K562 (cell line): ENCODE results near the gene PCP2. TPM values are rescaled to one million over a fixed set of nuclear protein-coding genes. Genes with fewer than 3 reads are reported as not detected.

Source experiments
- ATAC-seq: fragments of 200-7000 bp; cut with Tn5 transposase; 3 replicates; pipeline ENCODE4 v1.9.1; 2020; ENCODE audit warnings: moderate library complexity
- BruUV-seq: library from RNA; stranded (reverse); fragments of 400-500 nt; replicated peaks from 2 replicates; lab custom pipeline; 2021; lab: Mats Ljungman, UMichigan
- CTCF ChIA-PET: fragments of 300-600 bp; formaldehyde crosslinking; extraction: SDS; loops from one replicate; lab custom pipeline; 2021; ENCODE audit warnings: low intra/inter-chr PET ratio; lab: Yijun Ruan, JAX
- POLR2A ChIA-PET: fragments of 300-600, 350-650 bp; sonication (Branson Sonifier 250); formaldehyde crosslinking; extraction: SDS; loops from one replicate; lab custom pipeline; 2021; ENCODE audit warnings: antibody characterized with exemption, inconsistent platforms; lab: Yijun Ruan, JAX
- DNase-seq, 4 experiments: peaks; one replicate each; pipeline versions ENCODE4 v3.0.0 to v3.0.0-alpha.2; 2011 to 2018; ENCODE audit warnings: low spot score in 3 of 4, mixed read lengths in 3 of 4; ENCODE audit errors: extremely low read depth in 1 of 4
- FAIRE-seq: peaks from 2 replicates; lab custom pipeline; 2011; peaks lifted over from hg19 to GRCh38; lab: Jason Lieb, UNC
- H2AFZ ChIP-seq: 2 replicates; pipeline ENCODE4 v1.6.0; 2011; ENCODE audit warnings: low read depth, low read length, control low read depth, inconsistent platforms
- H3K27ac ChIP-seq: fragments of 200-600 bp; 3 replicates; pipeline ENCODE4 v1.8.0; 2011; ENCODE audit warnings: low read depth, mild to moderate bottlenecking, control low read depth, inconsistent platforms, low read length, moderate library complexity, mixed read lengths; ENCODE audit errors: extremely low read depth
- H3K27me3 ChIP-seq, 2 experiments: fragments of 300-600 bp in 1 of 2; 2 replicates in 1 of 2; 3 replicates in 1 of 2; pipeline versions ENCODE4 v1.6.0 to v1.8.0; 2011; ENCODE audit warnings: inconsistent platforms in 2 of 2, low read length in 2 of 2, mild to moderate bottlenecking in 1 of 2, mixed read lengths in 1 of 2, moderate library complexity in 1 of 2; ENCODE audit not compliant: control insufficient read depth in 2 of 2, insufficient read depth in 2 of 2
- H3K36me3 ChIP-seq: fragments of 300-600 bp; 3 replicates; pipeline ENCODE4 v1.8.0; 2011; ENCODE audit warnings: mild to moderate bottlenecking, low read length, inconsistent platforms; ENCODE audit not compliant: control insufficient read depth, insufficient read depth
- H3K4me1 ChIP-seq, 2 experiments: fragments of 200-600 bp in 1 of 2; replicated peaks in 1 of 2; 2 replicates in 1 of 2; 3 replicates in 1 of 2; pipeline versions ENCODE4 v1.5.1 to v1.8.0; 2011; ENCODE audit warnings: inconsistent platforms in 2 of 2, low read length in 2 of 2, mild to moderate bottlenecking in 1 of 2, mixed read lengths in 1 of 2, moderate library complexity in 1 of 2; ENCODE audit not compliant: control insufficient read depth in 2 of 2, insufficient read depth in 2 of 2
- H3K4me2 ChIP-seq: 2 replicates; pipeline ENCODE4 v1.6.1; 2011; ENCODE audit warnings: low read length, control low read depth, inconsistent platforms, mixed read lengths; ENCODE audit not compliant: insufficient read depth
- H3K4me3 ChIP-seq: fragments of 200-600 bp; sonication (generic), shearing (Covaris generic); 2 replicates; pipeline ENCODE4 v1.5.1; 2016; ENCODE audit warnings: control low read depth, inconsistent platforms
- H3K79me2 ChIP-seq: fragments of 200-600 bp; 3 replicates; pipeline ENCODE4 v1.8.0; 2011; ENCODE audit warnings: low read length, inconsistent platforms; ENCODE audit not compliant: control insufficient read depth, insufficient read depth
- H3K9ac ChIP-seq, 2 experiments: 2 replicates each; pipeline versions ENCODE4 v1.6.0 to v1.6.1; 2011; ENCODE audit warnings: low read depth in 2 of 2, low read length in 2 of 2, control low read depth in 1 of 2, inconsistent platforms in 1 of 2, mild to moderate bottlenecking in 1 of 2, mixed read lengths in 1 of 2; ENCODE audit not compliant: insufficient read depth in 1 of 2
- H3K9me1 ChIP-seq: one replicate; pipeline ENCODE4 v1.6.0; 2011; ENCODE audit warnings: inconsistent platforms, mild to moderate bottlenecking, low read length, moderate library complexity; ENCODE audit not compliant: control insufficient read depth, insufficient read depth
- H3K9me3 ChIP-seq: replicated peaks from 2 replicates; pipeline ENCODE4 v1.5.1; 2011; ENCODE audit warnings: low read depth, low read length, inconsistent platforms; ENCODE audit not compliant: control insufficient read depth, insufficient read depth
- H4K20me1 ChIP-seq: replicated peaks from 2 replicates; pipeline ENCODE4 v1.6.1; 2011; ENCODE audit warnings: low read length, inconsistent platforms, mixed read lengths; ENCODE audit not compliant: control insufficient read depth, insufficient read depth
- FOXM1 ChIP-seq, 2 experiments: fragments of 450-650 bp in 1 of 2; sonication (generic) in 1 of 2; formaldehyde crosslinking in 1 of 2; IDR thresholded peaks; 2 replicates each; pipeline versions ENCODE4 v1.6.1 to v1.9.0; 2017 to 2022; ENCODE audit warnings: low read depth in 2 of 2, mild to moderate bottlenecking in 2 of 2, missing genetic modification reagents in 1 of 2, moderate library complexity in 1 of 2
- USF2 ChIP-seq: sonication (generic); formaldehyde crosslinking; IDR thresholded peaks from 2 replicates; pipeline ENCODE4 v1.5.0; 2020; ENCODE audit warnings: missing genetic modification reagents
- ZBTB40 ChIP-seq, 2 experiments: fragments of 450-650 bp in 1 of 2; sonication (generic) in 1 of 2; formaldehyde crosslinking in 1 of 2; IDR thresholded peaks; 2 replicates each; pipeline versions ENCODE4 v1.7.1 to v1.9.0; 2016 to 2022; ENCODE audit warnings: inconsistent platforms in 1 of 2, mild to moderate bottlenecking in 1 of 2, missing genetic modification reagents in 1 of 2
- ZKSCAN8 ChIP-seq: fragments of 200-800 bp; sonication (Bioruptor generic); IDR thresholded peaks from 2 replicates; pipeline ENCODE4 v1.6.1; 2016; ENCODE audit warnings: missing genetic modification characterization, missing compliant biosample characterization
- WGBS: fragments of 100-300 bp; shearing (Covaris generic); methylation state at CpG from one replicate; pipeline ENCODE4 v1.1.6; 2016; ENCODE audit warnings: low coverage, mixed read lengths; ENCODE audit not compliant: insufficient coverage; ENCODE audit errors: missing lambda C conversion rate; 5-methylcytosine and 5-hydroxymethylcytosine counted together
- in situ Hi-C: fragments of 300-500 bp; cut with MboI; formaldehyde crosslinking; loops from 4 replicates; pipeline ENCODE4 v1.15.0; 2018; ENCODE audit warnings: inconsistent platforms, mixed read lengths
- intact Hi-C: fragments of 100-400 bp; cut with micrococcal nuclease; formaldehyde crosslinking; loops from 2 replicates; pipeline ENCODE4 v1.14.2; 2022
- polyA plus RNA-seq, 8 experiments: library from polyadenylated mRNA; depleted of rRNA in 4 of 8; stranded (reverse) in 5 of 8; unstranded in 3 of 8; fragments of >200 nt; fragmentation: Nextera tagmentation in 2 of 8; fragmentation: Illumina TruSeq in 1 of 8; extraction: Ambion mirVana in 2 of 8; extraction: Trizol in 1 of 8; gene quantifications; 2 replicates each; pipeline versions ENCODE4 v1.2.1 to v1.2.3, GENCODE V29; 2011 to 2014; ENCODE audit warnings: inconsistent platforms in 1 of 8, missing spikeins in 1 of 8
- total RNA-seq, 7 experiments: library from RNA; depleted of rRNA in 6 of 7; stranded (reverse); fragments of >200 nt in 6 of 7; fragmentation: Illumina TruSeq in 2 of 7; extraction: Trizol in 2 of 7; gene quantifications; 2 replicates each; pipeline versions ENCODE4 v1.2.1 to v1.2.3, GENCODE V29; 2011 to 2021; ENCODE audit warnings: low replicate concordance in 1 of 7
- TF ChIP-seq, protein P1 (sequence below), 2 experiments: IDR thresholded peaks in 1 of 2; conservative IDR thresholded peaks in 1 of 2; 2 replicates each; pipeline ENCODE4 v1.6.1; 2016; ENCODE audit warnings: low read depth in 2 of 2, mild to moderate bottlenecking in 1 of 2, missing compliant biosample characterization in 1 of 2, missing genetic modification characterization in 1 of 2, moderate library complexity in 1 of 2

Gene PCP2
- total and polyA plus RNA-seq, 9 of the 15 experiments (the other 6 are each of a cell fraction or from before 2014, with no cell fraction given): 0.17 to 1.3 (median 0.49) TPM; not detected in 3

GRCh38 chr19:7614859-7615741, 18.4 kb downstream of the PCP2 start:
- intact Hi-C loops: no loop called here
- in situ Hi-C loops: no loop called here
- Histone ChIP-seq H3K27me3 (peaks cover 6 to 29% of the 10 kb centered on the region in 2 experiments; a peak in 3 of 5 replicates), H3K36me3 (peaks cover 12% of the 10 kb centered on the region; the same call in 1 of the 3 replicates), H3K9me1 (no peaks in the 10 kb centered on the region), H4K20me1 (0 out of 2 replicates have a peak, but pooled peaks cover 3% of the 10 kb centered on the region), H3K4me3 (no peak overlapping the region), H3K27ac (no peak overlapping the region), H3K79me2 (no peaks in the 10 kb centered on the region), H2AFZ (no peak overlapping the region), H3K9ac (peak overlapping the region in 1 of 2 experiments; percentile 79; a peak in 2 of 4 replicates), H3K9me3 (no peaks in the 10 kb centered on the region), H3K4me2 (no peak overlapping the region), H3K4me1 (peaks cover 2 to 66% of the 10 kb centered on the region in 2 experiments; a peak in 4 of 5 replicates)
- 15% methylated on average over 40 of the region's 59 CpGs for WGBS
- DNase-seq (peak in 2 of 4 experiments; percentile 27 to 45), FAIRE-seq (no peak), ATAC-seq (peak; percentile 55)
- ChIA-PET POLR2A (interaction anchor here (0.6 to 1.0 kb wide), 2 partner anchors 9 to 20 kb away, joined by 3 read pairs; no protein-coding TSS in a partner anchor), CTCF (no interaction called here)
- no TSS peak for BruUV-seq
- TF ChIP-seq FOXM1 (IDR thresholded peaks at IDR 0.05; ENCODE audit: low read depth) (no peak), FOXM1 (CRISPR knock-in tag; IDR thresholded peaks at IDR 0.05; ENCODE audit: low read depth) (no peak), USF2 (CRISPR knock-in tag) (no peak), ZBTB40 (IDR thresholded peaks at IDR 0.05) (no peak), ZBTB40 (CRISPR knock-in tag; IDR thresholded peaks at IDR 0.05) (no peak), ZKSCAN8 (CRISPR knock-in tag) (peak; percentile 99)
- TF ChIP-seq, protein P1, sequence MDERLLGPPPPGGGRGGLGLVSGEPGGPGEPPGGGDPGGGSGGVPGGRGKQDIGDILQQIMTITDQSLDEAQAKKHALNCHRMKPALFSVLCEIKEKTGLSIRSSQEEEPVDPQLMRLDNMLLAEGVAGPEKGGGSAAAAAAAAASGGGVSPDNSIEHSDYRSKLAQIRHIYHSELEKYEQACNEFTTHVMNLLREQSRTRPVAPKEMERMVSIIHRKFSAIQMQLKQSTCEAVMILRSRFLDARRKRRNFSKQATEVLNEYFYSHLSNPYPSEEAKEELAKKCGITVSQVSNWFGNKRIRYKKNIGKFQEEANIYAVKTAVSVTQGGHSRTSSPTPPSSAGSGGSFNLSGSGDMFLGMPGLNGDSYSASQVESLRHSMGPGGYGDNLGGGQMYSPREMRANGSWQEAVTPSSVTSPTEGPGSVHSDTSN (CRISPR knock-in tag; IDR thresholded peaks at IDR 0.05; ENCODE audit: low read depth): no peak
- TF ChIP-seq, protein P1 (tag; conservative IDR thresholded peaks at IDR 0.05; ENCODE audit: low read depth): no peak
